NOMO-1 (cell line): ENCODE data around the gene ST6GALNAC3.

Experiments
- DNase-seq, 2 experiments: peaks; one replicate each; lab custom pipeline; 2025; ENCODE audit not compliant: unreplicated experiment in 2 of 2; lab: John Stamatoyannopoulos, UW

The ST6GALNAC3 gene

DNA sequence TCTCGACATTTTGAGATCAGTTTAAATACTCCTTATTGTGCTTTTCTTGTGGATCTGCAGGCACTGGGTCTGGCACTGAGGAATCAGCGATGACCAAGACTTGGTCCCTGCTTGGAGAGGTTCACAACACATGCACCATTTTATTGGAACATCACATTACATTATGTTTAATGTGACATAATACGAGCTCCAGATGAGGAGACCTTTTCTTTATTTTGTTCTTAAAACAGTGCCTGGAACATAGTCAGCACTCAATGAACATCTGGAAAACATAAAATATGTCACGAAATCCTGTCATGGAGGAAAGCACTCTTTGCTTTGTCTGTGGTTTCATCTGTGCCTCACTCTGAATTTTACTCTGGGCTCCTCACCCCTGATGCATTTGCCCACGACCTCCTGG lies 110.7 kb downstream of the ST6GALNAC3 start:
- DNase-seq: no peak

DNA sequence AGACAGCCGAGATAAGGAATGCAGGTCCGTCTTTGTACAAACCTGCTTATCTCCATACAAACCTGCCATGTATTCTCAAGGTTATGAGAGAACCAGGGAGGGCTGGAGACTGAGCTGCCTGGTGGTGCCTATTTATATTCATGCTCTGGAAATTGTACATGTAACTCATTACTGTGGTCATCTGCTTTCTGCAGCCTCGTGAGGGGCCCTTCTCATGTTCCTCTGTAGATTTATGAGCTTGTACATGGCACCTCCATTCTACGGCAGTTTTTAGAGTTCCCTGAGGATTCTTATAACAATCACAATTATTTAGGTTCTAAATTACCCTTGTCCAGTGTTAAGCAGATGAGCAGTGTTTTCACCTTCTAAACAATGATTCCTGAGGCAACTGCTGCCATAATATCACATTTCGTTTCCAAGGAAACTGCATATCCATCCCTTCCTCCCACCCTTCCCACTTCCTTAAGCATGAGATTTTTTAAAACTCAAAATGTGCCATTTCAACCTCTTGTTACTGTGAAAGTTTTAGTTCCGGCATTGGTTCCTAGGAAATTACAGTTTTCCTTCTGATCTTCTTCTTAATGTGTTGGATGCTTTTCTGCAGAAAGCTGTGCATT lies 112.1 kb downstream of the ST6GALNAC3 start:
- DNase-seq: no peak

DNA sequence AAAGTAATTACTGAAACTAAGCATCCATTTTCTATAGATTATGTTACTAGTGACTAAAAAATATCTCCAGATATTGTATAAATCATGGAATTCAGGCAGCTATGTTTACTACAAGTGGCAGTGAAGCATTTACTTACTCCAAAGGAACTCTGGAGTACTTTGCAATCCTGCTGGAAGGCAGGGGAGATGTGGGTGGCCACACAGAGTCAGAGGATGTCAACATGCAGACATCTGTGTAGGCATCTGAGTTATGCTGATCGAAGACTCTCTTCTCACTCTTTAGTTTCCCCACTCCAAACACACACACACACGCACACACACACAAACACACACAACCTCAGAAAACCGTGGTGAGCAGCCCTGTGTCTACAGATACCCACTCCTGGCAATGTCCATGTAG lies 112.9 kb downstream of the ST6GALNAC3 start:
- no peak for DNase-seq

DNA sequence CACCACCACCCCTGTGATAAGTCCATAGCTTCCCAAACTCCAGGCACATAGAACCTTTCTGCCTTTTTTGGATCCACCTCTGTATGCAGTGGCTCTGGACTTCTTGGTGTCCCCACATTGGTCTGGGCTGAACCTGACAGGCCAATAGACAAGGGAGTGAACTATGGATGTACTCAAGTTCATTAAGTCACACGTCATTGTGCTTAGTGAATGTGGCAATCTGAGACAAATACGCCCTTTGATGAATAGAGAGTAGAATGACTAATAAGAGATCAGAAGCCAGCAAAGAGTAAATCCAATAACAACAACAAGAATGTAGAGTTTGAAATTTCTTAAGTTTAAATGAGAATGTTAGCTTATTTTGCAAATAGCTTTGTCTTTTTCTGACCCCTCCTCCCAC lies 114.8 kb downstream of the ST6GALNAC3 start:
- no peak for DNase-seq

DNA sequence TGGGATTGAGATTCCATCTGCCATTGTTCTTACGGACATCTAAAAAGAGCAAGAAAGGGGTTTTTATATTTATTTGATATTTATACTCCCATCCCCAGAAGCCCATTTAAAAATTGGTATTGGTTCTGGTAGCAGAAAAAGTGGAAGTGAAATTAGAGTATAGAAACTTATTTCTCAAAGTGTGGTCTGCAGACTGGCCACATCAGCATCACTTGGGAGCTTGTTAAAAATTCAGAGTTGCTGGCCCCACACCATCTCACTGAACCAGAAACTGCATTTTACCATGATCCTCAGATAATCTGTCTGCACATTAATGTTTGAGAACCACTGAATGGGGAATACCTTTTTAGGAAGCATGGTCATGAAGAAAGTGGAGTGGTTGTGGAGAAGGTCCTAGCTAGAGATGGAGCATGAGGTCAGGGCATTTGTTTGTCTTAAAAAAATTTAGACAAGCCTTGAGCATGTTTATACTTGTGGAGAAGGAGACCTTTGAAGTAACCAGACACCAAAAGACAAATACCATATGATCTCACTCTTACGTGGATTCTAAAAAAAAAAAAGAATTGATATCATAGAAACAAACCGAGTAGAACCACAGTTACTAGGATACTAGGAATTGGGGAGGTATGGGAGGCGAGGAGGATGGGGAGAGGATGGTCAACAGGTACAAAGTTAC lies 116.3 kb downstream of the ST6GALNAC3 start:
- DNase-seq: no peak

DNA sequence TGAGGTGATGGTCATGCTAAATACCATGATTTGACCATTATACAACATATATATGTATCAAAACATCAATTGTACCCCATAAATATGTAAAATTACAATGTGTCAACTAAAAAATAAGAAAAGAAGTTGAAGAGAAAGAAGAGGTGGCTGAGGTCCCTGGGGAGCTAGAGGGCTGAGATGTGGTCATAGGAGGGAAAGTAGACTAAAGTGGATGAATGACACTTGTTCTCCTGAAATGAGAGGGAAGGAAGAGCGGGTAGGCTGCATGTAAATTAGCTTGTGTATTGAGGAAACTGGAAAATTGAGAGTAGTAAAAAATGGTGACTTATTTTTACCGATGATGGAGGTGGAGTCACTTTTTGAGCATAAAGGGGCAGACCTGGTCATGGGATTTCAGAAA lies 117.0 kb downstream of the ST6GALNAC3 start:
- no peak for DNase-seq

DNA sequence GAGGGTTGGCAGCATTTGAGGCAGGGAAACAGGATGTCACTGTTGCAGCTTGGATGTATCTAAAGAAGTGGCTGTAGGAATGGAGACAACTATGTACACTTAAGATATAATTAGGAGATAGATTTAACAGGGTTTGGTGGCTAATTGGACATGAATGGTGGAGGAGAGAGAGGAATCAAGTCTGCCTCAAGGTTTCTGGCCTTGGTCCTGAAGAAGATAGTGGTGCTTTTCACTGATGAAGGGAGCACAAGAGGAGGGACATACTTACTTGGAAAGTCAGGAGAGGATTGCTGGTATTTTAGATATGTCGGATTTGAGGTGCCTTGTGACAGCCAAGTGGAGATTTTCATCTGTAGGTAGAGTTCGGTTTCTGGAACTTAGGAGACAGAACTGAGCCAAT lies 123.9 kb downstream of the ST6GALNAC3 start:
- DNase-seq: no peak

DNA sequence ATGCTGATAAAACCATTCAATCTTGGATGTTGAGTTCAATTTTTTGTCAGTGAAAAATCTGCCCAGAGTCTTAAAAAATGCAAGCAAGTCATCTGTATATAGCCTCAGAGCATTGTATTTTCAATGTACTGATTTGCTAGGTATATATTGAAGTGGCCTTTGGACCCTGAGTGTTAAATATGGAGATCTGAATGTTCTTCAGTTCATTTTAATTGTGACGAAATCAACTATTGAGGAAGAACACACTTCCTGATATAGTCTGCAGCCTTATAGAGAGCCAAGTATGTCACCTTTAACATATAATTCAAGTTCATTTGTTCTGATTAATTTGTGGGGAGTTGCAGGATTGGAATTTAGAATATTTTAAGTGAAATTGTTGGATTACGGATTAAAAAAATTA lies 128.1 kb downstream of the ST6GALNAC3 start:
- DNase-seq: no peak

DNA sequence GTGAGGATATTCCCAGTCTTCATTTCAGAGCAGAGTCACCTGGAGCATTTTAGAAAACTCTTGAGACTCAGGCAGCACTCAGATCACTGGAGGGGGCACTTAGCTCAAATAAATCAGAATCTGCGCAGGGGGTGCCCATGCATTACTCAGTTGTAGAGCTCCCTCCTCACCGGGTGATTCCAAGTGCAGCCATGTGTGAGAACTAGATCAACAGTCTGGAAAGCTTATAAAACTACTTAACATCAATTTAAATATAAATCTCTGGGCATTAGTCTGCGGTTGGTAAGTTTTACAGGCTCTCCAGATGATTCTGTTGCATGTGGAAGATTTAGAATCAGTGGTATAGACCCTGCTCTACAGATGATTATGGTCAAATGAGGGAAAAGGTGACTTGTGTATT lies 128.6 kb downstream of the ST6GALNAC3 start:
- no peak for DNase-seq

DNA sequence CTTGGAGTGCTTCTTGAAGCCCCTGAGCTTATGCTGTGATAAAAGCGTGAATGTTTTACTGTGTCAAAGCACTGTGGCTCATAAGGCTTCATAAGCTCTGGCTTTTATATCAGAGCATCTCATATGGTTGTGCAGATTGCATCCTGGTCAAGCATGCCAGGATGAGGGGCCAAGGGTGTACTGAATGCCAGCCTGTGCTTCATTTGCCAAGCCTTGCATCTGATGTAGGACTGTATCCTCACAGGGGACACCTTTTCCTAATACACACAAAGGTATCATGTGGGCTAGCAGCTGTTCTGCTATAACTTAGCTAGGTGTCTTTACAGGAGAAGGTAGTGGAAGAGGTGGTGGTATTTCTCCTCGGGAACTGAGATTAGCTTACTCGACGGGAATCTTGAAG lies 134.7 kb downstream of the ST6GALNAC3 start:
- no peak for DNase-seq

DNA sequence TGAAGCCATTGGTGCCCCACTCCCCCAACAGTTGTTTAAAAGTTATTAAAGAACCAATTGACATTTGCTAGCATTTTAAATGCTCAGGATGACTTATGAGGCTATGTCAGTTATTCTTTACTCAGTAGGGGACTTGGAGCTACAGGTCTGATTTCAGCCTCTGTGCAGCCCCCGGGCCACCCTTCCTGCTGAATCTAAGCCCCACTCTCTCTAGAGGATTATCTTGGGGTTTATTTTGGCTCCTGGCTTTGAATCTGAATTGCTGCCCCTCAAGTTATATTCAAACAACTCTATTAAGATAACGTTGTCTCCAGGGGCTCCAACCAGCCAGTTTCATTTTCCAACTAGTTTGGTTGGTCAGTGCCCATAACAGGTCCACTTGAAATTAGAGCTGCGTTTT lies 135.1 kb downstream of the ST6GALNAC3 start:
- no peak for DNase-seq

DNA sequence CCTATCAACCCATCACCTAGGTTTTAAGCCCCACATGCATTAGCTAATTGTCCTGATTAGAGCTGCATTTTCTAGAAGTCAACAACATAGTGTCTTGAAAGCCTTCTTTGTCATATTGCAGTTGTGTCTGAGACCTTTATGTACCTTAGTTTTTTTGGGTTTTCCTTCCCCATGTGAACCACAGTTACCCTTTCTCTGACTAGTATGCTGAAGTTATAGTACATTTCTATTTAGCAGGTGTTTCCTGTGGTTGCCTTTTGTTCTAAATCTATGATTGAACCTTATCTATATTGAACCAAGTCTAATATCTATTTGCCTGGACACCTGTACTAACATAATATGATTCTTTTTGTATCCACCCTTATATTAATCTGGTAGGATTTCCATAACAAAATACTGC lies 135.6 kb downstream of the ST6GALNAC3 start:
- DNase-seq: no peak

DNA sequence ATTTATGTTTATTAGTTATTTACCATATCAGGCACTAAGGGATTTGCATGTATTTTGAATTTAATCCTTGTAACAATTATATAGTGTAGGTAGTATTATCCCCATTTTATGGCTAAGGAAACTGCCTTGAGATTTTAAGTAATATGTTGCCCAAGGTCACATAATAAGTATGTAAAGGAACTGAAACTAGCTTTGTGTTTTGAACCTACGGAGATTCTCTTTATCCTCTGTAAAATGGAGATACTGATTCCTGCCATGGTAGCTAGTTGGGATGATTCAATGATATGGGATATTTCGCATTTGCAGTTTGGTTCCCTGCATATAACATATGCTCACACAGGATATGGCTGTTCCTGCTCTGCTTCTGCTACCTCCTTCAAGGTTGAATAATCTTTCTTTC lies 144.3 kb downstream of the ST6GALNAC3 start:
- DNase-seq: no peak

DNA sequence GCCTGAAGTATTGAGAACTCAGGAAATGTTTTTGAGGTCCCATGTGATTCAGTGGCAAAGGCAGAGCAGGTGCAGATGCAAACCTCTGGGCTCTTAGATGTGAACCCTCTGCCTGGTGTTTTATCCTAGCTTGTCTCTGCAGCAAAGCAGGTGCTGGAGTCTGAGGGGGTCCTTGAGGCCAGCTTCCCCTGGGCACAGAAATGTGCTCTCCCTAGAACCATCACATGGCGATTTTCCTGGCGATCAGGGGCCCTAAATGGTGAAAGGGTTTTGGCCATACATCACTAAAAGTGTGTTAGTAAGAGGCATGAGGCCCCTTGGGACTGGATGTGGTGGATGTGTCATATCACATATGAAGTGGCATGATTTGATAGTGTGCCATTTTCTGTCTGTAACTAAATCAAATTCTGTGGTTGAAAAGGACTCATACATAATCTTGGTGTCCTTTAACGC lies 144.8 kb downstream of the ST6GALNAC3 start:
- DNase-seq: no peak

DNA sequence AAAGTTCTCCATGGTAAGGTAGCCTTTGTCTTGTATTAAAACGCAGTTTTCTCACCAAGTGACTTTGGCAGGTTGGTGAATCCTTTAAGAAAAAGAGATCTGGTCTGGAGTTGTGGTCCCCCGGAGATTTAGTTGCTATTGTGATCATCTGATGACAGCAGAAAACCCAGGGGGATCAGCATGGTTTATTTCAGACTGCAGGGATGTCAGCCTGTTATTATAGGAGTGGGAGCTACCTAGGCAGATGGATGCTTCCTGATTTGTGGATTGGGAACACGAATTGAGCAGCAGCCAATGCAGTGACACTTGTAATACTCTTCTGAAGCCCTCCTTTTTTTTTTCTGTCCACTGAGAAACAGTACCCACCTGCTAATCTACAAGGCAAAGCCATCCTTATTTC lies 150.2 kb downstream of the ST6GALNAC3 start:
- no peak for DNase-seq

DNA sequence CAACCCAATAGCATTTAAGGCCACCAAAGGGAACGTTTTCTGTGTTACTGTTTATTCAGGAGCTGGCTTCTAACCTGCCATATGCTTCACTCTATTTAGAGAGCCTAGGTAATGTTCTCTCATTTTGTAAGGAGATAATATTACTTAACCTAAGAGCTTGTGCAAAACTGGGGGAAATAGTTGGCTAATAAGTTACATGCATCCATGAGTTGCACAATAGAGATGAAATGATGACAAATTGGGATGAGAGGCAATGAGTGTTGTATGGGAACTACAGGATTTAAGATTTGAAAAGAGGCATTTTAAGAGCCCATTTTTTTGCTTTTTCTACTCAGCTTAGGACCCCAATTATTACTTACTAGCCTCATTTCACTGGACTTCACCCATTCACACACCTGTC lies 151.0 kb downstream of the ST6GALNAC3 start:
- no peak for DNase-seq

DNA sequence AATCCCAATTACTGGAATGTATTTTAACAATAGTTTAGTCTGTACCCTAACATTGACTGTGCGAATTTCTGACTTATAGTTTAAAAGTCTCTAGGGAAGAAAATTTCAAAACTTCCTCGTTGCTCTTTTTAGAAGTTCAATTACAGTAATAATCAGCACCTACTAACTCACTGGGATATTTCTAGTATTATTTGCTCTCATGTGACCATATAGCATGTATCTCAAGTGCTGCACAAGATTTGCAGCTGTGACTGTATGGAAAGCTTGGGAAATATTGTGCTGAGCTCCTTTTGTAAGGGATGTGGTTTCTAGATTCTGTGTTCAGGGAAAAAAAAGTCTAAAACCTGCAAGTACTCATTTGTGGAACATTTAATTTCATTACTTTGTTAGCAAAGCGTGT lies 153.1 kb downstream of the ST6GALNAC3 start:
- DNase-seq: no peak

DNA sequence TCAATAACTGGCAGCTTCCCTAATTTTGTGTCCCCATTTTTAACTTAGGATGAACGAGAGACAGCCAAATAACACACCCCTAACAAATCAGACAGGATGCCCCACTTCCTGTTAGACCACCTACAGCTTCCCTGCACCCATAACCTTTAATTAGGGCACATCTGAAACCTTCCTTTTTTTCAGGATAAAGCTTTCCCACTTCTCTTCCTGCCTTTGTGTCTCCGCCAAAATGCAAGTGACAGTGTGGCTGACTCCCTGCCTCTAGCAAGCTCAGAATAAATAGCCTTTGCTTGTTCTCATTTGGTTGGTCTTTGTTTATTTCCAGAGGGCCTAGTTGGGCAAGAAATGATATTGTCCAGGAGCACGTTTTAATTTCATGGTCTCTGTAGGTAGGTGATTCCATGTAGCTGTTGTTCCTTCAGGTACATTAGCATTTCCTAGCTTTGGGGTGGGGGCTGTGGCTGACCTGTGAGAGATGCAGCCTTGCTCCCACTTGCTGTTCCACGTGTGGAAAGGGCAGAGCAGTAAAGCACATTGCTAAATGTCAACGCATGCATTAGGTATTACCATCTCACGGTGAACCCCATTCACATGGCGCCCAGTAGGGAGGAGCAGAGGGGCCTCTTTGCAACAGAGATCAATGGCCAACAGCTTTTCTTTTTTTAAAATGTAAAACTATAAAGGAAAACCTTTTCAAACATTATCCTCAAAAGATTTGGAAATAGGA lies 154.9 kb downstream of the ST6GALNAC3 start:
- no peak for DNase-seq

DNA sequence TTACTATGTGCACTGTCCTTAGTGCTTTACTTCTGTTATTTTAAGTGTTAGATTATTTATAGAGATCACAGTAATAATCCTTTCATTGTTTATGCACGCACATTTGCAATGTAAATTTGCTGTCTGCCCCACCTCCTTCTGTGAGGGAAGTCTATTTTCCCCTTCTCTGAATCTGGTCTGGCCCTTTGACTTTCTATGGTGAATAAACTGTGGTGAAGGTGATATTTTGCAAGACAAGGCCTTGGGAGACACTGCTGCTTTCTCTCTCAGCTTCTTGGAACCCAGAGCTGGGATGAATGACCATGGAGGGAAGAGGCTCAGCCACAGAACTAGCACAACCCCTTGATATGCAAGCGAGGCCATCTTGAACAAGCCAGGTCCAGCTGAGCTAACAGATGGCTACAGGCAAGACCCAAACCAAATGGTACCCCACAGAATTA lies 156.3 kb downstream of the ST6GALNAC3 start:
- DNase-seq: no peak

DNA sequence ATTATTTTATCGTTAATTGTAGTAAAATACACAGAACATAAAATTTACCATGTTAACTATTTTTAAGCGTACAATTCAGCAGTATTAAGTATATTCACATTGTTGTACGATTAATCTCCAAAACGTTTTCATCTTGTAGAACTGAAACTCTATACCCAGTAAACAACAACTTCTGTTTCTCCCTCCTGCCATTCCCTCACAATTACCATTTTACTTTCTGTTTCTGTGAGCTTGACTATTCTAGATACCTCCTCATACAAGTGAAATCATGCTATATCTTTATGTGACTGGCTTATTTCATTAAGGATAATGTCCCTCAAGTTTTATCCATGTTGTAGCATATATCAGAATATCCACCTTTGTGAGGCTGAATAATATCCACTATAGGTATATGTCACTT lies 156.8 kb downstream of the ST6GALNAC3 start:
- no peak for DNase-seq

DNA sequence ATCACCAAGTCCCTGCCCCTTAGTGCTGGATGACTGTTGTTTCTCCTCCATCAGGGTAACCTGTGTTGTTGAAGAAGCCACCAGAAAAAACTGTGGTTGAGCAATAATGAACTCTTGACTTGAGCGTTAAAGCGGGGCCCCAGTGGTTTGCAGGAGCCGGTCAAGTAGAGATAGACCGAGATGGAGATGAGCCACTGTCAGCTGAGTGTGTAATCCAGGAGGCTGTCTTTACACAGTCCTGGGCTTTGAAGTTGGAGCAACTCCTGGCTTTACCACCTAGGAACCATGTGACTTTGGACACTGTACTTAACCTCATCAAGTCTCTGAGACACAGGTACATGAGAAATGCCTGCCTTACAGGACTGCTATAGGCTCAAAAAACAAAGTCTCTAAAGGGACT lies 158.1 kb downstream of the ST6GALNAC3 start:
- DNase-seq: no peak

DNA sequence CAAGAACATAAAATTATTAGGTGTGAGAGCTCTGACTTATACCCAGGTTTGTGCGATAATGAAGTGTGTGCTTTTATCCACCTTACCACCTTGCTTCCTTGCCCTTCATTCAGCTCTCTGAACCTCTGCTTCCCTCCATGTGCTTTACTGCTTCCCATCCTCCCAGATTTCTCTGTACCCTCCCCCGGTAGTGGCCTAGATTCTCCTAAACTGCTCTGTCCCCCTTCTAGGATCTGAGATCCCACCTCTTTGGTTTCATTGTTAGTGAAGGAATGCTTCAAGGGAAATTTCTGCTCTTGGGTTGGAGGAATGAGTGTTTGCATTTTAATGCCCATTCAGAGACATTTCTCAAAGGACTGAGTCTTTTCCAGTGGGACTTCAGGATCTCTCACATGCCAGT lies 159.5 kb downstream of the ST6GALNAC3 start:
- DNase-seq: no peak
